NOMO-1 treated with dmso at 0.1 percent for 144 hours (cell line): ENCODE measurements around the gene RNGTT.

Source experiments
- DNase-seq: peaks from one replicate; lab custom pipeline; 2025; ENCODE audit not compliant: unreplicated experiment; lab: John Stamatoyannopoulos, UW

Gene RNGTT

DNA sequence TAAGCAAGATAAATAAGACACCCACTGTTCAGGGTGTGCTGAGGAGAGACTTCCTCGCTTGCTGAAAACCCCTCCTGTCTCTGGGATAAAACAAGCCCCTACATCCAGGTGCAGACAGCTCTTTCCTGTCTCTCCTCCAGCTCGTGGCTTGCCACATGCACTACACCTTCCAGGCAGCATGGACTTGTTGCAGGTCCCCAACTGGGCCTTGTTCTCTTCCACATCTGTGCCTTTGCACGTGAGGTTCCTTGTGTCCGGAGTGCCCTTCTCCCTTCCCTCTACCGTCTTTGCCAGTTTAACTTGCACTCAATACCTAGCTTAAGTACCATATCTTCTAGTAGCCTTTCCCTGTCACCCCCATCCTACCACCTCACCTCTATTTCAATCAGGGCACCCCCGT, 397.6 kb downstream of the RNGTT start:
- no peak for DNase-seq

DNA sequence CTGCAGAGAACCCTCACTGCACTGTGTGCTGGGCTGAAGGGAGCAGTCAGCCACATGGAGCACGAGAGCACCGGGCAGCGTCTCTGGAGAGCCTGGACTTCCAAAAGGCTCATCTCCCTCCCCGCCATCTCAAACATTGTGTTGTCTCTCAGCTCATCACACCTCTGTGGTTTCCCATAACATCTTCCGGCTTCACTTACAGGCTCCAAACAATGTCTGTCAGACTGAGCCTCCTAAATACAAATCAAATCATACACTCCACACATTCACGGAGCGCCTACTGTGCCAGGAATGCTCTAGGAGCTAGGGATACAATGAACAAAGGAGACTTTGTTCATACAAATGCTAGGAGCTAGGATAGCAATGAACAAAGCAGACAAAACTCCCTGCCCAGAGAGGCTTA, 398.0 kb downstream of the RNGTT start:
- no peak for DNase-seq

DNA sequence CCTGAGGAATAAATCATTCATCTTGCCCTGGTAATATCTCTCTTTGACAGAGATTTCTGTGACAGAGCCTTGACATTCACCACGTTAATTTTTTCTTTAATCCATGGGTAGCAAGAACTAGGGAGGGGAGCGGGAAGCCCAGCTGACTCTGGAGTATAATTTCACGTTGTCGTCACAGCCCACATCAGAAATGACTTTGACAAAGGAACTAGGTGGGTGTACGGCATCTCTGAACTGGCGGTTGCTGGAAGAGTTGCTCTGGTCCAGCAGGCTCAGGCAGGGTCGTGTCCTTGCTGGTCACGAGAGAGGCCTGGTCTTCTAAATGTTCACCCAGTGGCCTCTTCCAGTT, 400.2 kb downstream of the RNGTT start:
- DNase-seq: no peak

DNA sequence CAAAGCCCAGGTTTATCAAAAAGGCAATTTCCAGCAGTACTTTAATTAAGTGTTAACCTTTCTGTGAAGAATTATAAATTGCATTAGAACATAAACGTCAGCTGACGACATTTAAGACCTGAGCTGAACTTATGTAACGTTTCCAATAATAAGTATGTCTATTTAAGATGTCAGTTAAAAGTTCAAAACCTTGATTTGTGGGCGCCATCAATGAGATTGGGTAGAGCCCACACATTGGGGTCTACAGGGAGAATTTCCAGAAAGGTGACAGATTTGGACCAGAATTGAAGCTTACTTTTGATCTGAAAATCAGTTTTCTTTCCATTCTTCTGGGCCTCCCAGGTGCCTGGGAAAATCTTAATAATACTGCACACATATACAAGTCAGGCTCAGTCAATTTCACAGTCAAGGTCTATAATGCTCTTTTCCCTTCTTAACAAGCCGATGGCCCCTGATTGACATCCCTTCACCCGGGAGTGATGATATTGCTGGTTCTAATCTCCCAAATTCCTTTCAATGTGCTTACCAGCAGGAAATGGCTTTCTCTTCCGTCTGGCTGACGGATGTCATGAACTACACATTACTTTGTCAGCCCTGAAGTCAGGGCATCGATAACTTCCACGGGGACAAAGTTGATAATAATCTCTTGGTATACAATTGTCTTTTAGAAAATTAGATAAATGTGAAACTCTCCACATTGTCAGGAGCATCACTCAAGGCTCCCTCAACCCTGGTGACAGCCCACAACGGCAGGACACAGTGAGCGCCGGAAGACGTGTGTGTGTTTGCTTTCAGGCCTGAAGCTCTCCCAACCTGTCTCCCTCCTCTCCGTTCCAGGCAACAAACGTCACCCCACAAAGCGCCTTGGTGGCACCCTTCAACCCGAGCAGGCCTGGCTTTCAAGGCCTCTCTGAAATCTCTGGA, 400.8 kb downstream of the RNGTT start:
- DNase-seq: no peak

DNA sequence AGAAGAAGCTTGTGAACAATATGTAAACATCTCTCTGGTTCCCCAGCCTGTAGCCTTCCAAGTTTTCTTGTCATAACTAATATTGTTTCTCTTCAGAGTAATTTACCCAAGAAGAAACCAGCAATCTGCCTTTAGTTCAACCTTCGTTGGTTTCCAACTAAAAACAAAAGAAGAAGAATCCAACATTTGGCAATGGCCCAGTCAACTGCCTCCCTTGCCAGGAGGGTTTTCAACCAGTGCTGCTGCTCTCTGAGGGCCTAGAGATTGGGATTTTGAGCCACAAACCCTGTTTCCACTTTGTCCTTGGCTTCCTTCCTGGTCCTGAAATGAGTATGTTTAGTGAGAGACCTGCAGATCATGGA, 401.5 kb downstream of the RNGTT start:
- DNase-seq: no peak

DNA sequence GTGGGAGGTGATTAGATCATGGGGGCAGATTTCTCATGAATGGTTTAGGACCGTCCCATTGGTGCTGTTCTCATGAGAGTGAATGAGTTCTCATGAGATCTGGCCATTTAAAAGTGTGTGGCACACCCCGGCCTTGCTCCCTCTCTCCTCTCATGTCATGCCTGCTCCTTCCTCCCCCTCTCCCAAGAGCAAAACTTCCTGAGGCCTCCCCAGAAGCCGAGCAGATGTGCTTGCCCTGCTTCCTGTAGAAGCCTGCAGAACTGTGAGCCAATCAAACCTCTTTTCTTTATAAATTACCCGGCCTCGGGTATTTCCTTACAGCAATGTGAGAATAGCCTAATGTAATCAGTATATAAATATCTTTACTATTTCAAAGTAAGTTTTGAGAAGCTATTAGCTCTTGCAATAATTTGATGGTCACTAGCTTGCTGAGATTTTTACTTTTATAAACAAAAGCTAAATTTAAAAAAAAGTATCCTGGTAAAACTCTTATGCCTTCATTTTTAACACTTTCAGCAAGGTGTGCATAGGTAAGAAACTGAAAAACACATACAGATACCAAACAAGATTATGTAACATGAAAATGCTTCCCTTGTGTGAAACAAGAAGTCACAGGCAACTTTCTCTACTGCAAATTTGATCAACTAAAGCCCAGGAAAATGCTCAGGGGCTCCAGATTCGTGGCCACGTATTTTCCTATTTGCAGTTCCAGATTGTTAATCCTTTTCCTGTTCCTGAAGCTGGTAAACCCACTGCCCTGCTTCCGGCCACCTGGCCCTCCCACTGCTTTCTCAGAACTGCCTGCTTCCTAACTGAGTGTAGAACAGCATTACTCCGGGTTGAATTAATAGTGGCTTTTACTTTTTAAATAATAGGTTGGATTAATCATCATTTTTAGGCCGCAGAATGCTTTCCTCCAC, 402.1 kb downstream of the RNGTT start:
- DNase-seq: no peak
